Measurements from ENCODE around the gene FAM193B.

Gene FAM193B

DNA sequence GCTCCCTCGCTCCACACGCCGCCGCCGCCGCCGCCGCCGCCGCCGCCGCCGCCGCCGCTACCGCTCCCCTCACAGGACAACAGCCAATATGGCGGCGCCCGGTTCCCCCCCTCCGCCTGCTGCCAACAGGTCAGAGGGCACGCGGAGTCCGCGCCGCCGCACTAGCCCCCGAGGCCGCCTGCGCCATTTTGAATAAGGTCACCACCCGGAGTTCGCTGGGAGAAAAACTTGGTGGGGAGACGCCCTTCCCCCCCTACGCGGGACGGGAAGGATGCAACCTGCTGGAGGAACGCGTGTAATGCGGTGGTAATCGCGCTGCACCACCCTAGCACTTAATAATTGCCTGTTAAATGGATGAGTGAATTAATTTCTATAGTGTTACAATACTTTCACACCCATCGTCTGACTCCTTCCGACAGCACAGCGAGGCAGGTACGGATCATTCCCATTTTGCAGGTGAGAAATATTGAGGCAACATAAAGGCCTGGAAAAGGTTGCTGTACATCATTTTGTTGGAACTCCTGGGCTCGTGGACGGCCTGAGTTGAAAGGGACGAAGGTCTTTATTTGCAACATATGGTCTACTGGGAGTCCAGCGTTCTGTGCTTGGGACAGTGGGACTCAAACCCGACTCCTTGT lies at the start of gene FAM193B:
Gene FAM193B, minus strand, starts transcription at position 90 of the 638 bp plus-strand sequence. CDS start 105 bp downstream, outside the sequence.
- DNase-seq = peak; percentile 96

DNA sequence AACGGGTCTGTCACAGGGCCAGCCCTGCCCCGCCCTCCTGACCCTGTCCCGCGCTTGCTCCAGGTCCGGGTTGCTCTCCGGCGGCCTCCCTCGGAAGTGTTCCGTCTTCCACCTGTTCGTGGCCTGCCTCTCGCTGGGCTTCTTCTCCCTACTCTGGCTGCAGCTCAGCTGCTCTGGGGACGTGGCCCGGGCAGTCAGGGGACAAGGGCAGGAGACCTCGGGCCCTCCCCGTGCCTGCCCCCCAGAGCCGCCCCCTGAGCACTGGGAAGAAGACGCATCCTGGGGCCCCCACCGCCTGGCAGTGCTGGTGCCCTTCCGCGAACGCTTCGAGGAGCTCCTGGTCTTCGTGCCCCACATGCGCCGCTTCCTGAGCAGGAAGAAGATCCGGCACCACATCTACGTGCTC lies 49.8 kb upstream of the FAM193B start:
- DNase-seq = no peak

DNA sequence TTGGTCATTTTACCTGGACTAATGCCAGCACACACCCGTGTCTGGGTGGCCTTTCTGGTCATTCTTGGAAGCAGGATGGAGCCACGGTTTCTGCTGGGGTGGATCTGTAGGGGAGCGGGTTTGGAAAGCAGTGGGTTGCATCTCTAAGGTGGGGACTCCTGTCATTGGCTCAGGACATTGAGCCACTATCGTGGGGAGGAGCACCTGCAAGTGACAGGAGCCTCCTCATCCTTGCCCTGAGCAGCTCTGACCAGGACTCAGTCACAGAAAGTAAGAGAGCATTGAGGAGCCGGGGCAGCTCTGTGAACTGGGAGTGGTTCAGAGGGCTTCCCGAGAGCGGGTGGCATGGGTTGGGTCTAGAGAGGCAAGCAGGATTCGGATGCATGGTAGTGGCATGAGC lies 49.3 kb upstream of the FAM193B start:
- no peak for DNase-seq

DNA sequence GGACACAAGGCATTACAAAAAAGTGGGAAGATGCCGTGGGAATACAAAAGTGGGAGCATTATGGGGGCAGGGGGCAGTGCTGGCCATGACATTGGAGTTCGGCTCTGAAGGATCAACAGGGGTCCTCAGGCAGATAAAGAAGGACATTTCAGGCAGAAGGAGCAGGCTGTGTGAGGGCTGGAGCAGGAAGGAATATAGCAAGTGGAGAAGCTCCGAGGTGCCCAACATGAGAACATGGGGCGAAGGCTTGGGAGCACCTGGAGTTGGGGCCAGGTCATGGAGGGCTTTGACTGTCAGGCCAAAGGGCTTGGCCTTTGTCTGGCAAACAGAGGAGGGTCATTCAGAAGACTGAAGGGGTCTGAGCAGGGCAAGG lies 48.1 kb upstream of the FAM193B start:
- DNase-seq = no peak

DNA sequence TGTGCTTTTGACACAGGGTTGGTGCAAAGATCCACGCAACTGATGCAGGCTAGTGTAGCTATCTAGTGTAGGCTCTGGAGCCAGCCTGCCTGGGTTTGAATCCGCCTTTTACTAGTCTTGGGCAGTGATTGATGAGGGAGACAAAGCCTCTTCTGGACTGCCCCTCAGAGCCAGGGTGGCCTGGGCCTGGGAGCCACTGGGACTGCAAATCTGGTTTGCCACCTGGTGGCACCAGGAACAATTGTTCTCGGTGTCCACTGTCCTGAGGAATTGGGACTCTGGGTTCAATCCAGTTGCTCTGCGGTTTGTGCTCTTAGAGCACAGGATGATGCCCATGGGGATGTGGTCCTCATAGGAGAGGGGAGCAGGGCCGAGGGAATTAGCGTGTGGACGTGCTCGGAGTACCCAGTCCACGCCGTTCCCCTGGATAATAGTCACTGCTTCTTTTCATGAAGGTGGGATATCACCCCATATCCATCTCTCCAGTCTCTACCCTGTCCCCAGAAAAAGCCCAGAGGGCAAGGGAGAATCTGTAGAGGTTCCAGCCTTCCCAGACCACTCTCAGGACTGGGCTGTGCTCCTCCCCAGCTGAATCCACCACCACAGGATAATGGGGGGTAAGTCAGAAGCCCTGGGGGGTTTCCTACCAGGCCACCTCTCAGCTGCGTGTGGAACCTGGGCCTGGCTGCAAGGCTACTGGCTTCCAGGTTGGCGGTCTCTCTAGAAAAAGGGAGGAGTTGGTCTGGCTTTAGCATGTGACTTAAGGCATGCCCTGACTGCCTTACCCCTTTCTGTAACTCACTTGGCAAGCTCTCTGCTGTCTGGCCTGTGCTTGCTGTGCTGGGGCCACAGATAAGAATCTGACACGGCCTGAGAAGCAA lies 47.5 kb upstream of the FAM193B start:
- no peak for DNase-seq

DNA sequence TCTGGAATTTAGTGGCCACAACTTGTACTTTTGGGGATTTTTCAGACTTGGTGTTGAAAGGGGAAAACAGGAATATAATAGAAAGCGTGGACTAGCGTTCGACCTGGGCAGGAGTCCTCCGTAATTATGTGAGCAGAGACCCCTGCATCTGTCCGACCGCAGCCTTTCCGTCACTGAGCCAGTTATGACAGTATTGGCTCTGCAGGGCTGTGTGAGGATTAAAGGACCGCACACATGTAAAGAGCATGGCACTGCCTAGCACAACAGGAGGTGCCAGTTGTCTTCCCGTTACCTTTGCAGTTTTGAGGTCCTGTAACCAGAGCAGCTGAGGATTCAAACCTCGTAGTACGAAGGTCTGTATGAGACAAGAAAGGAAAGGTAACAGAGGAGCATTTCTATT lies 46.8 kb upstream of the FAM193B start:
- no peak for DNase-seq

DNA sequence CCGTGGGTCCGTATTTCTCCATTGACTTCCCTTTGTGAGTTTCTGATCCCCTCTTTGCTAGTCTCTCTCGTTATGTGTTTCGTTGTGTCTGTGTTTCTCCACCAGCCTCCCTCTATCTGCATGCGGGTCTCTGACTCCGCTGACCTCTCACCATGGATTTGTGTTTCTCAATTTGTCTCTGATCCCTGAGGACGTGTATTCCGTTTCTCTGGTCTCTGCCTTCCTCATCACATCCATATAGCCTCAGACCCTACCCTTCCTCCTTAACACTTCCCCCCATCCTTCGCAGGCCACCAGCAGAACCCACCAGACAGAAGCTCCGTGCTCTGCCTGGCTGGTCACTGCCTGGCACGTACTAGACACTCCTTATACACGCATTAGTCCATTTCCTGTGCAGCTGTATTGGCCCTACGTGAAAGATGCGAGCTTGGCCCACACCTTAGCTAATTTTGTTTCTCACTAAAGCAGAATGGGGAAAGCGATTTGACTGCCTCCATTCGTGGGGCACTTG lies 46.2 kb upstream of the FAM193B start:
- DNase-seq = no peak

DNA sequence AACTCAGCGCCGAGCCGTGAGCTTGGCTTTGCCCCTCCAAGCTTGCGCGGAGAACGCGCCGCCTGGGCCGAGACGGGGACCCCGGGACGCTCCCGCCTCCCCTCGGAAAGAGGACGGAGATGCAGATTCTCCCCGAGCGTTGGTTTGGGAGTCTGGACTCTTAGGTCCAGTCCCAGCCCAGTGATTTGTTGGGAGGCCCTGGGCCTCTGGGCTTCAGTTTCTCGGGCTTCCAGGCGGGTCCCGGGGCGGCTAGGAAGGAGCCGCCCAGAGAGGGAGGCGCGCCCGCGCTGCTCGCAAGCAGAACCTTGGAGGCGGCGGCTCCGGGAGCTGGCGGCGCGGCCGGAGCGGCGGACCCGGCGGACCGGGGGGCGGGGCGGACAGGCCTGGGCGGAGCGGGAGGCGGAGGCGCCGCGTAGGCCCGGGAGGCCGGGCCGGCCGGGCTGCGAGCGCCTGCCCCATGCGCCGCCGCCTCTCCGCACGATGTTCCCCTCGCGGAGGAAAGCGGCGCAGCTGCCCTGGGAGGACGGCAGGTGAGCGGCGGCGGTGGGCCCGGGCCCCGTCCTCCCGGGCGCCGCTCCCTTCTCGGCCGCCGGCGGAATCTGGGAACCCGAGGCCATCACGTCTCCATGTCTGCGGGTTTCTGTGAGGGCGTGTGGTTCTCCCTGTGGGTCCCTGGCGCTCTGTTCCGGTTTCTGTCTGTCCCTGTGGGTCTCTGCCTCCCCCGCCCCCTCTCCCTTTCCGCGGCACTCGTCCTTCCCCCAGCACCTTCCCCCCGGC lies 45.6 kb upstream of the FAM193B start, which contains the start of gene B4GALT7:
Gene B4GALT7, plus strand, starts transcription at position 402 of the 777 bp plus-strand sequence. Its CDS starts 79 bp downstream, at position 481.
- DNase-seq = peak; percentile 91

DNA sequence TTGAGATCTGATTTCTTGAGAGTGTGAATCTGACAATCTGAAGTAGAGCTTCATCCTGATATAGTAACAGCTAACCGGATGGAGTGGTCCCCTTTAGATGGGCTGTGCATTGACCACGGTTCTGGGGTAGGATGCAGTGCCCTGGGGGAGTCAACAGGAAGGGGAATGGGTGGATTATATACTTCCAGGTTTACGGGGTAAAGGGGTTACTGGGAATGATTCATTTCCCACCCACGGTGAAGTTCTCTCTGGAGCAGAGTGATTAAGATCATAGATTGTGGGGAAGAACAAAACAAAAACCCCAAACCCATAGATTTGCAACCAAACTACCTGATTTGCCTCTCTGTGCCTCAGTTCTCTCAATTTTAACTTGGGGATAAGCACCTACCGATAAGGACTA lies 44.1 kb upstream of the FAM193B start:
- DNase-seq = no peak

DNA sequence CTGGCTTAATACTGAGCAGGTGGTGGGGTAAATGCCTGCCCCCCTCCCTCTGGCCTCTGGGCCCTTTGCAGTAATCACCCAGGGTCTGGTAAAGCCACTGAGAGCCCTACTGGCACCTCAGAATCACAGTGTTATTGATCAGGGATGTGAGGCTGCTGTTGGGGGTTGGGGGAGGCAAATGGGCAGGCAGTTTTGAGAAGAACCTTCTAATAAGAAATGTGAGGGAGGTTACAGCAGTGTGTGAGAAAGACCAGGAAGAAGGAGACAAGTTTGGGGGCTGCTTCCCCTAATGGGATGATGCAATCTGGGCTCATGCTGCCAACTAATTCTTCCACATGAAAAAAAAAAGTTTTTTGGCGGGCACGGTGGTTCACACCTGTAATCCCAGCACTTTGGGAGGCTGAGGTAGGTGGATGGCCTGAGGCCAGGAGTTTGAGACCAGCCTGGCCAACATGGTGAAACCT lies 42.4 kb upstream of the FAM193B start:
- DNase-seq = no peak

DNA sequence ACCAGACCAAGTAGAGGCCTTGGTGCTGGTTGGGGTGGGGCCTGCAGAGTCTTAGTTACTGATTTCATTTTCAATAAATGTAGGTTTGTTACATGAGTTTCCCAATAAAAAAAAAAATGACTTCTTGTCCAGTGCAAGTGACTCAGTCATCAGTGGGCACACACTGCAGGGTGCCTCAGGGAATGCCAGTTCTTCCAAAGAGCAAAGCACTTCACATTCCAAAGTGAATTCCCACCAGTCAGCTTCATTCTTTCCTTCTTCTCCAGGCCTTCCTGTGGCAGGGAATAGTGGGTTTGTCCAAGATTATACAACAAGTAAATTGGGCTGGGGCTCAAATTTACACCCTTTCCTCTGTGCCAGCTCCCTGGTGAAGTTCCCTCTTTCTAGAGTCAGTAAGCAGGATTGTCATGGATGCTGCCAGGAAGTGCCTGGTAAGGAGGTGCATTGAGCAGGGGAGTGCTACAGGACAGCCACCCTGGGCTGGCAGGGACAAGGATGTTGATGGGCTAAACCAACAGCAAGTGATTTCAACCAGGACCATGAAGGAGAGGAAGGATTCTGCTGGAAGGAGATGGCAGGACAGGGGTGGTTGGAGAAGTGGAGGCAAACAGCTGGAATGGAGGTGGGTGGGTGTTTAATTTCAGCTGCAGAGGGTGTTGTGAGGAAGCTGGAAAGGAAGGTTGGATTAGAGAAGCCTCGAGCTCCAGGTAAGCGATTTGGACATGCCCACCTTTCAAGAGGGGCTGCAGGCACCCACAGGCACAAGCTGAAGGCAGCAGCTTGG lies 41.8 kb upstream of the FAM193B start:
- no peak for DNase-seq

DNA sequence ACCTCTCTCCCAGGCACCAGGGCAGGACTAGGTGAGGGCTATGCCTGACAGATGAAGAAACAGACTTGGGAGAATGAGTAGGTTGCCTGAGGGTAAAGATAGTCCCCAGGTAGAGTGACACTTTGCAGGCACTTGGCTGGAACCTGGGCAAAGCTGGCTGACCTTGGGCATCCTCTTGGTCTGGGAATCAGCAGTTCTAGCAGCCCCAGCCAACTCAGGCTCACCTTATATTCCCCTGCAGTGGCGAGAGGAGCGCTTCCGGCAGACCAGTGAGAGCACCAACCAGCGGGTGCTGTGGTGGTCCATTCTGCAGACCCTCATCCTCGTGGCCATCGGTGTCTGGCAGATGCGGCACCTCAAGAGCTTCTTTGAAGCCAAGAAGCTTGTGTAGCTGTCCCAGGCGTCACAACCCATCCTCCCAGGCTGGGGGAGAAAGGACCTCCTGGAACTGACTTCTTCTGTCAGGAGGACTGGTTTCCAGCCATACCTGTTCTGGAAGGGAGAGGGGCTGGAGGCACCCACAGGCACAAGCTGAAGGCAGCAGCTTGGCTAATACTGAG lies 40.7 kb upstream of the FAM193B start:
- DNase-seq = no peak

DNA sequence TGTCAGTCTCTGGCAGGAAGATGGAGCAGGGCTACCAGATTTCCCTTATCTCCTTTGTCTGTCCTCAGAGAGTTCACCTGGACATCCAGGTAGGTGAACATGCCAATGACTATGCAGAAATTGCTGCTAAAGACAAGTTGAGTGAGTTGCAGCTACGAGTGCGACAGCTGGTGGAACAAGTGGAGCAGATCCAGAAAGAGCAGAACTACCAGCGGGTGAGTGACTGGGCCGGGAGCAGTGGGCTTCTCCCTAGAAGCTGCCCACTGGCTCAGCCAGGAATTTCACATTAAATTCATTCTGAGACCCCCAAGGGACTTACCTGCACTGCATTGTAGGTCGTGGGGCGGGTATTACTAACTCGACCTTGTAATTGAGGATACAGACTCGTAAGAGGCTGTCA lies 39.7 kb upstream of the FAM193B start:
- DNase-seq = no peak

DNA sequence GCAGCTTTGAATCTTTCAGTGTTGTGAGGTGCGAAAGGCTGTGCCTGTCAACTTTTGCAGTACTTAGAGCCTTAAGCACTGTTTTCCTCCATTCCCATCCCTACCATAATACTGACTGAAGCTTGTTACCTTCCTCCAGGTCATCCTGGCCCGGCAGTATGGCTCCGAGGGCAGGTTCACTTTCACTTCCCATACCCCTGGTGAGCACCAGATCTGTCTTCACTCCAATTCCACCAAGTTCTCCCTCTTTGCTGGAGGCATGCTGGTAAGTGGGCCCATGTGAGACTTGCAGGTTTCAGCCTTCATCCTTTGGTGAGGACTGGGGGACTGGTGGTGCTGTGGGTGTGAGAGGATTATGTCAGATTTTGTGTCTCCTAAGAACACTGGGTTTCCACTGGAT lies 39.1 kb upstream of the FAM193B start:
- no peak for DNase-seq

DNA sequence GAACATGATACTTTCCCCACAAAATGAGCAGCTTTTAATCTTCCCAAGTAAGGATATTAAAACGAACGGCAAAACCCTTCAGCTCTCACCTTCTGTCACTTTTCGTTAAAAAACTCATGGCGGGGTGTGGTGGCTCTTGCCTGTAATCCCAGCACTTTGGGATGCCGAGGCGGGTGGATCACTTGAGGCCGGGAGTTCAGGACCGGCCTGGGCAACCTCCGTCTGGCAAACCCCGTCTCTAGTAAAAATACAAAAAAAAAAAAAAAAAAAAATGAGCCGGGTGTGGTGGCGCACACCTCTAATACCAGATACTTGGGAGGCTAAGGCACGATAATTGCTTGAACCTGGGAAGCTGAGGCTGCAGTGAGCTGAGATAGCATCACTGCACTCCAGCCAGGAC lies 38.5 kb upstream of the FAM193B start:
- no peak for DNase-seq

DNA sequence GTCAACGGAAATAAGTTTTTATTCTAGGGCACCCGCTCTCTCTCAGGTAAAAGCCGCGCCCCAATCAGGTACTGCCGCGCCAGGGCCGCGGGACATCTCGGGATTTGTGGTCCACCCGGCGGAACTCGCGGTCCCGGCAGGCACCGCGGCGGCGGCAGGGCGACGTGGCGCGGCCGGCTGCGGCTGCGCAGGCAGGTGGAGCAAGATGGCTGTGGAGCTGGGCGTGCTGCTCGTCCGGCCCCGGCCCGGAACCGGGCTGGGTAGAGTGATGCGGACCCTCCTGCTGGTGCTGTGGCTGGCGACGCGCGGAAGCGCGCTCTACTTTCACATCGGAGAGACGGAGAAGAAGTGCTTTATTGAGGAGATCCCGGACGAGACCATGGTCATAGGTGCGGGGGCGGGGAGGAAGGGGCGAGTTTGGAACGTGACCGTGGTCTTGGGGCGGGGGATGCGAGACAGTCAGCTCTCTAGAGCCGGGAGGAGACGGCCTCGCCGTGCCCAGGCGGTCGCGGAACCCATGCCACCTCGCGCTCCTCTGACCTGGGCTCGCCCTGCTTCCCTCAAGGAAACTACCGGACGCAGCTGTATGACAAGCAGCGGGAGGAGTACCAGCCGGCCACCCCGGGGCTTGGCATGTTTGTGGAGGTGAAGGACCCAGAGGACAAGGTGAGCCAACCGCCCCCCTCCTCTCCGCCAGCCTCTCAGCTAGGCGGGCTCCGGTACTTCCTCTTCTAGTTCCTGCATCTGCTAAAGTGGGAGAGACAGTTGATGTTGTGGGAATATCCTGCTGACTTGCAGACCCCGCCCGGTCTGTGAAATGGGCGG lies 37.9 kb upstream of the FAM193B start, which contains the start of gene TMED9:
Gene TMED9, plus strand, starts transcription at position 194 of the 825 bp plus-strand sequence. Its CDS starts 12 bp downstream, at position 206.
- DNase-seq = peak; percentile 93

DNA sequence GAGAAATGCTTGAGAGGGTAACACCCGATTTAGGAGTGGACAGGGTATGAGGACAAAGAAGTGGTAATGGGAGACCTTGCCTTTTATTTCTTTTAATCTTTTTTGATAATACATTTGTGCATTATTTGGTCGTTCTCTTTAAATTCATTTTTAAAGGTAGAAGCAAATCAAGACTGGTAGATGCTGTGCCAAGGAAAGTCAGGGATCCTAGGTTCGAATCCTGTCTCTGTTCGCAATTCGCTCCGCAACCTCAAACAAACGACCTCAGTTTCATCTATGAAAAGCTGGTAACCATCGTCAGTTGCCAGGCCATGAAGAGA lies 37.3 kb upstream of the FAM193B start:
- DNase-seq = no peak

DNA sequence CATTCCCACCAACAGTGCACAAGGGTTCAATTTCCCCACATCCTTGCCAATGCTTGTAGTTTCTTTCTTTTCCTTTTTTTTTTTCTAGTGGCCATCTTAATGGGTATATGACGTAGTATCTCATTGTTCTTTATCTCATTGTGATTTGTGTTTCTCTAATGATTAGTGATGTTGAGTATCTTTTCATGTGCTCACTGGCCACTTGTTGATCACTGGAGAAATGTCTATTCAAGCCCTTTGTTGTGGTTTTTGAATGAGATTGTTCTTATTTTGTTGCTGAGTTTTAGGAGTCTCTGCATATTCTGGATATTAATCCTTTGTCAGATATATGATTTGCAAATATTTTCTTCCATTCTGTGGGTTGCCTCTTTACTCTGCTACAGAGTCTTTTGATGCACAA lies 36.0 kb upstream of the FAM193B start:
- DNase-seq = no peak

DNA sequence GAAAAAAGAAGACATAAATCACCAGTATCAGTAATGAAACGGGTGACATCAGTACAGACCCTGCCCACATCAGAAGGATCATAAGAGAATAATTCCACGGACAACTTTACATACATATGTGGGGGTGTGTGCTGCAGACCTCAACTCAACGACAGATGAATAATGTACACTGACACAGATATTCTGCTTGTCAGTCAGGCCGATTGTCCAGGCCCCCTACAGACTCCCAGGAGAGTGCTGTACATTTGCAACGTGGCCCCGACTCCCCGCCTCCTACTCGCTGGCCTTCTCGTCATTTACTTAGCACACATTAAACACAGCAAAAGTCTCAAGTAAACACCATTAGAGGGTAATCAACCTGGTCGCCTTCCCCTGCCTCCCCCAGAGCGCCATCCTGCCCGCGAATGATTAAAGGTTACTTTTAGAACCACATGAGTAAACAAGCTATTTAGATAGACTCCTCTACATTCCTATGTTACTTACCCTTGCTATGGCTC lies 34.1 kb upstream of the FAM193B start:
- DNase-seq = no peak

DNA sequence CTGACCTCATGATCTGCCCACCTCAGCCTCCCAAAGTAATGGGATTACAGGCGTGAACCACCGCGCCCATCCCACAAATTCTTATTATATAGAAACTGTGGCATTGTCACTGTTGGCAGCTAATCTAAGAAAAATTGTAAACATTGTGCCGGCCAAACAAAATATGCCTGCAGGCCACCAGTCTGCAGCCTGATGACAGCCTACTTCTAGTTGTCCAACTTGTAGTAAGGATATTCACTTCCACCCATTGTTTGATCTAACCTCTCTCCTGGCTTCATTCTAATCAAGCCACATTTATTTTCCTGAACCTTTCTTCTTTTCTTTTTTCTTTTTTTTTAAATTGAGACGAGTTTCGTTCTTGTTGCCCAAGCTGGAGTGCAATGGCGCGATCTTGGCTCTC lies 24.0 kb upstream of the FAM193B start:
- DNase-seq = no peak

DNA sequence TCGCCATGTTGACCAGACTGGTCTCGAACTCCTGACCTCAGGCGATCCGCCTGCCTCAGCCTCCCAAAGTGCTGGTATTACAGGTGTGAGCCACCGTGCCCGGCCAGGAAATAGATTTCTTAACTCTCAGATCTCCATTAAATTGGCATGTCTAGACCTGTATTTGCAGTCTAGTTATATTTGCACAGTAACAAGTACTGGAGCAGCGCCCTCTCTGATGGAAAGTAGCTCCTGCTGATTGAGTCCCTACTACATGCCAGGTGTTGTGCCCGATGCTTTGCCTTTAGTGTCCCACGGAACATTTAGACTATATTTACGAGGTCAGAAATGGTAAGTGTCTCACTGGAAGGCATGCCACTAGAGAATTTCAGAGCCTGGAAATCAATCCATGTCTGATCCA lies 21.8 kb upstream of the FAM193B start:
- no peak for DNase-seq
